CD4-positive, CD25-positive, alpha-beta regulatory T cell (primary cell): ENCODE data around the gene C3orf20. TPM values are rescaled to one million over a fixed set of nuclear protein-coding genes. Genes with fewer than 3 reads are reported as not detected.

Experiments
- ATAC-seq, 2 donors: fragments of 150-1000 bp; cut with Tn5 transposase; one replicate each; pipeline ENCODE4 v1.10.0; 2021; ENCODE audit warnings: low read depth in 2 of 2, moderate number of reproducible peaks in 2 of 2, moderate library complexity in 1 of 2
- DNase-seq, 3 donors: peaks; one replicate each; pipeline versions ENCODE4 v3.0.0 to v3.0.0-alpha.2; 2012 to 2022; ENCODE audit warnings: mixed read lengths in 1 of 3
- H3K27ac ChIP-seq: one replicate; pipeline ENCODE4 v1.7.0; 2013; ENCODE audit warnings: mild to moderate bottlenecking, low read length; ENCODE audit not compliant: insufficient read depth, poor library complexity, severe bottlenecking
- H3K27me3 ChIP-seq: one replicate; pipeline ENCODE4 v1.7.0; 2013; ENCODE audit warnings: low read length; ENCODE audit not compliant: control insufficient read depth, insufficient read depth
- H3K36me3 ChIP-seq: one replicate; pipeline ENCODE4 v1.7.0; 2013; ENCODE audit warnings: mild to moderate bottlenecking, low read length, moderate library complexity; ENCODE audit not compliant: control insufficient read depth, insufficient read depth
- H3K4me1 ChIP-seq: 2 replicates; pipeline ENCODE4 v1.7.0; 2013; ENCODE audit warnings: mild to moderate bottlenecking, low read length; ENCODE audit not compliant: insufficient read depth, control insufficient read depth, poor library complexity, severe bottlenecking
- H3K4me3 ChIP-seq: one replicate; pipeline ENCODE4 v1.7.0; 2013; ENCODE audit warnings: low read depth, mild to moderate bottlenecking, low read length, moderate library complexity
- H3K9me3 ChIP-seq, 2 experiments: 1 replicate in 1 of 2; 2 replicates in 1 of 2; pipeline ENCODE4 v1.7.0; 2013; ENCODE audit warnings: low read length in 2 of 2, mild to moderate bottlenecking in 1 of 2, moderate library complexity in 1 of 2; ENCODE audit not compliant: control insufficient read depth in 2 of 2
- H3K27ac Mint-ChIP-seq, 3 donors: one replicate each; pipeline ENCODE4 v1.8.0; 2020 to 2022; ENCODE audit warnings: mild to moderate bottlenecking in 3 of 3, mixed read lengths in 3 of 3, moderate library complexity in 2 of 3
- H3K27me3 Mint-ChIP-seq: one replicate; pipeline ENCODE4 v1.8.0; 2022; ENCODE audit warnings: mild to moderate bottlenecking, mixed read lengths
- H3K36me3 Mint-ChIP-seq: one replicate; pipeline ENCODE4 v1.8.0; 2020; ENCODE audit warnings: mixed read lengths
- H3K4me1 Mint-ChIP-seq, 4 donors: one replicate each; pipeline ENCODE4 v1.8.0; 2020 to 2022; ENCODE audit warnings: mixed read lengths in 4 of 4, mild to moderate bottlenecking in 1 of 4
- H3K4me3 Mint-ChIP-seq, 4 donors: one replicate each; pipeline ENCODE4 v1.8.0; 2020 to 2022; ENCODE audit warnings: mild to moderate bottlenecking in 4 of 4, mixed read lengths in 4 of 4, moderate library complexity in 3 of 4
- H3K9me3 Mint-ChIP-seq, 7 donors: one replicate each; pipeline ENCODE4 v1.8.0; 2020 to 2022; ENCODE audit warnings: mixed read lengths in 7 of 7, mild to moderate bottlenecking in 3 of 7, moderate library complexity in 2 of 7
- polyA plus RNA-seq, 4 donors: library from polyadenylated mRNA; unstranded; fragments of 300-500 nt; fragmentation: Illumina TruSeq; gene quantifications; one replicate each; pipeline ENCODE4 v1.2.3, GENCODE V29; 2021
- total RNA-seq: library from RNA; stranded (reverse); gene quantifications from one replicate; pipeline ENCODE4 v1.2.3, GENCODE V29; 2022

C3orf20 gene
- total and polyA plus RNA-seq, 5 donors from 2014 or later: 0.37 TPM; not detected in 4

GRCh38 chr3:14773281-14773680 lies 98.3 kb downstream of the C3orf20 start:
- no peaks in the 10 kb centered on the region for H3K36me3 ChIP-seq
- H3K27me3 ChIP-seq: no peaks in the 10 kb centered on the region
- H3K9me3 ChIP-seq: no peaks in the 10 kb centered on the region
- no peaks in the 10 kb centered on the region for H3K4me1 ChIP-seq
- H3K4me1 Mint-ChIP-seq: no peaks in the 10 kb centered on the region
- H3K27ac ChIP-seq: no peak overlapping the region
- no peaks in the 10 kb centered on the region for H3K36me3 Mint-ChIP-seq
- no peak overlapping the region for H3K4me3 Mint-ChIP-seq
- H3K27ac Mint-ChIP-seq: no peak overlapping the region
- peaks cover 0 to 3% (median 0%) of the 10 kb centered on the region in 7 donors for H3K9me3 Mint-ChIP-seq
- H3K27me3 Mint-ChIP-seq: peaks cover 14% of the 10 kb centered on the region
- no peak for DNase-seq
- no peak for ATAC-seq
- H3K4me3 ChIP-seq: no peak overlapping the region

GRCh38 chr3:14773691-14774128 lies 98.8 kb downstream of the C3orf20 start:
- Mint-ChIP-seq H3K4me3 (no peak overlapping the region), H3K27me3 (peaks cover 16% of the 10 kb centered on the region), H3K27ac (no peak overlapping the region), H3K36me3 (no peaks in the 10 kb centered on the region), H3K4me1 (no peaks in the 10 kb centered on the region), H3K9me3 (peaks cover 0 to 7% (median 1%) of the 10 kb centered on the region in 7 donors)
- Histone ChIP-seq H3K27ac (no peak overlapping the region), H3K9me3 (peaks cover 0 to 3% of the 10 kb centered on the region in 2 experiments), H3K36me3 (no peaks in the 10 kb centered on the region), H3K27me3 (no peaks in the 10 kb centered on the region), H3K4me1 (no peaks in the 10 kb centered on the region), H3K4me3 (no peak overlapping the region)
- no peak for ATAC-seq
- DNase-seq: no peak

GRCh38 chr3:14774431-14774830 lies 99.5 kb downstream of the C3orf20 start:
- H3K27me3 ChIP-seq: no peaks in the 10 kb centered on the region
- H3K4me3 ChIP-seq: no peak overlapping the region
- H3K4me3 Mint-ChIP-seq: no peak overlapping the region
- no peaks in the 10 kb centered on the region for H3K36me3 ChIP-seq
- ATAC-seq: no peak
- peaks cover 15% of the 10 kb centered on the region for H3K27me3 Mint-ChIP-seq
- no peaks in the 10 kb centered on the region for H3K4me1 ChIP-seq
- no peak for DNase-seq
- no peaks in the 10 kb centered on the region for H3K4me1 Mint-ChIP-seq
- H3K36me3 Mint-ChIP-seq: no peaks in the 10 kb centered on the region
- H3K27ac Mint-ChIP-seq: no peak overlapping the region
- peaks cover 0 to 6% of the 10 kb centered on the region in 2 experiments for H3K9me3 ChIP-seq
- no peak overlapping the region for H3K27ac ChIP-seq
- H3K9me3 Mint-ChIP-seq: peaks cover 0 to 13% (median 6%) of the 10 kb centered on the region in 7 donors

- DNase-seq: no peak
- H3K36me3 Mint-ChIP-seq: no peaks in the 10 kb centered on the region
Observed at GRCh38 chr3:14775011-14775410, 100.1 kb downstream of the C3orf20 start.

GRCh38 chr3:14775563-14775962 lies 100.6 kb downstream of the C3orf20 start:
- no peak overlapping the region for H3K4me3 ChIP-seq
- H3K27ac Mint-ChIP-seq: no peak overlapping the region
- H3K36me3 Mint-ChIP-seq: no peaks in the 10 kb centered on the region
- H3K9me3 ChIP-seq: peaks cover 0 to 6% of the 10 kb centered on the region in 2 experiments
- no peak overlapping the region for H3K4me3 Mint-ChIP-seq
- no peaks in the 10 kb centered on the region for H3K4me1 Mint-ChIP-seq
- no peak overlapping the region for H3K27ac ChIP-seq
- H3K36me3 ChIP-seq: no peaks in the 10 kb centered on the region
- H3K27me3 Mint-ChIP-seq: peaks cover 24% of the 10 kb centered on the region
- H3K27me3 ChIP-seq: peaks cover 6% of the 10 kb centered on the region
- H3K4me1 ChIP-seq: no peaks in the 10 kb centered on the region
- ATAC-seq (no peak), DNase-seq (no peak)
- peaks cover 0 to 13% (median 6%) of the 10 kb centered on the region in 7 donors for H3K9me3 Mint-ChIP-seq

More at GRCh38 chr3:14775011-14775410, 100.1 kb downstream of the C3orf20 start:
- Mint-ChIP-seq H3K4me1 (no peaks in the 10 kb centered on the region), H3K27me3 (peaks cover 19% of the 10 kb centered on the region), H3K9me3 (peaks cover 0 to 13% (median 6%) of the 10 kb centered on the region in 7 donors), H3K4me3 (no peak overlapping the region), H3K27ac (no peak overlapping the region)
- ATAC-seq: no peak
- peaks cover 0 to 6% of the 10 kb centered on the region in 2 experiments for H3K9me3 ChIP-seq
- no peaks in the 10 kb centered on the region for H3K36me3 ChIP-seq
- no peak overlapping the region for H3K4me3 ChIP-seq
- no peaks in the 10 kb centered on the region for H3K4me1 ChIP-seq
- peaks cover 2% of the 10 kb centered on the region for H3K27me3 ChIP-seq
- no peak overlapping the region for H3K27ac ChIP-seq

GRCh38 chr3:14779069-14779685 lies 104.2 kb downstream of the C3orf20 start:
- H3K9me3 Mint-ChIP-seq: peaks cover 0 to 13% (median 6%) of the 10 kb centered on the region in 7 donors
- H3K36me3 ChIP-seq: no peaks in the 10 kb centered on the region
- H3K4me1 Mint-ChIP-seq: no peaks in the 10 kb centered on the region
- DNase-seq (no peak), ATAC-seq (no peak)
- no peaks in the 10 kb centered on the region for H3K36me3 Mint-ChIP-seq
- peaks cover 24% of the 10 kb centered on the region for H3K27me3 Mint-ChIP-seq
- no peak overlapping the region for H3K27ac ChIP-seq
- no peak overlapping the region for H3K4me3 Mint-ChIP-seq
- no peak overlapping the region for H3K27ac Mint-ChIP-seq
- H3K27me3 ChIP-seq: peaks cover 6% of the 10 kb centered on the region
- H3K4me3 ChIP-seq: no peak overlapping the region
- H3K9me3 ChIP-seq: peaks cover 0 to 6% of the 10 kb centered on the region in 2 experiments
- H3K4me1 ChIP-seq: no peaks in the 10 kb centered on the region

- Histone ChIP-seq H3K27me3 (peaks cover 6% of the 10 kb centered on the region), H3K4me1 (no peaks in the 10 kb centered on the region), H3K4me3 (no peak overlapping the region), H3K27ac (no peak overlapping the region), H3K36me3 (no peaks in the 10 kb centered on the region), H3K9me3 (peaks cover 0 to 6% of the 10 kb centered on the region in 2 experiments)
- H3K4me1 Mint-ChIP-seq: no peaks in the 10 kb centered on the region
- peak in 1 of 3 donors; percentile 48 for DNase-seq
- no peak for ATAC-seq
- H3K27me3 Mint-ChIP-seq: peaks cover 21% of the 10 kb centered on the region
- H3K27ac Mint-ChIP-seq: no peak overlapping the region
- no peaks in the 10 kb centered on the region for H3K36me3 Mint-ChIP-seq
- H3K4me3 Mint-ChIP-seq: no peak overlapping the region
- H3K9me3 Mint-ChIP-seq: peaks cover 0 to 13% (median 6%) of the 10 kb centered on the region in 7 donors
Observed at GRCh38 chr3:14780927-14781507, 106.1 kb downstream of the C3orf20 start.
